SIG-M5 treated with dmso at 0.1 percent for 504 hours (cell line): Measurements from ENCODE around the gene OR1M1.

Experiments used
- DNase-seq: peaks from one replicate; lab custom pipeline; 2025; ENCODE audit not compliant: unreplicated experiment; lab: John Stamatoyannopoulos, UW

The OR1M1 gene

GRCh38 chr19:9073806-9074205 lies 13.1 kb upstream of the OR1M1 start:
- DNase-seq = no peak

DNA sequence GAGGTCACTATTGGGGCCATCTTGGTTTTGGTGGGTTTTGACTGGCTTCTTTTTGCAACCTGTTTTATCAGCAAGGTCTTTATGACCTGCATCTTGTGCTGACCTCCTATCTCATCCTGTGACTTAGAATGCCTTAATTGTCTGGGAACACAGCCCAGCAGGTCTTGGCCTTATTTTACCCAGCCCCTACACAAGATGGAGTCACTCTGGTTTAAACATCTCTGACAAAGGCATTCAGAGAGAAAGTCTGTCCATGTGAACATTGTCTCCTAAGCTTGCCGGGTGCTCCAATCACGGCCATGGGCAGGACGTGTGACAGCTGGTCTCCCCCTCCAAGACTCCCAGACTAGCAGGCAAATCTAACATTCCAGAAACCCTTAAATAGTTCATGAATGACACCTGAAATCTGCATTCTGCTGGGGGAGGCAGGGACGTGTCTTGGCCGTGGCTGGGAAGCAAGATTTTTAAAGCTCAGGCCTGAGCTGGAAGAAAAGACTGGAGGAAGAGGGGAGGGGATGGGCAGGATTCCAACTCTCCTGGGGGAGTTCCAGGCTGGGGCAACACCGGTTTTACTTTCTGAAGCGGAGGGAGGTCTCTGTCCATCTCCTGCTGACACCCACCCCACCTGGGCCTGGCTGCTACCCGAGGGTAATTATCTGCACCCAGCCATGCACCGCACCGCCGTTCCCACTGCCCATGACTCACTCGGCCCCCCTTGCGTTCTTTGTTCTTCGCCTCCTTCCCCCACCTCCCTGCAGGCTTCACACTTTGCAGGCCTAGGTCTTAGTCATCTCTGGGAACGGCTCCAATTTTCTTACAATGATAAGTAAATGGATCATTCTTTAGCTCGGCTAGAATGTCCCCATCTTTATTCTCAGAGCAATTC lies 11.6 kb upstream of the OR1M1 start:
- DNase-seq = peak; percentile 5

DNA sequence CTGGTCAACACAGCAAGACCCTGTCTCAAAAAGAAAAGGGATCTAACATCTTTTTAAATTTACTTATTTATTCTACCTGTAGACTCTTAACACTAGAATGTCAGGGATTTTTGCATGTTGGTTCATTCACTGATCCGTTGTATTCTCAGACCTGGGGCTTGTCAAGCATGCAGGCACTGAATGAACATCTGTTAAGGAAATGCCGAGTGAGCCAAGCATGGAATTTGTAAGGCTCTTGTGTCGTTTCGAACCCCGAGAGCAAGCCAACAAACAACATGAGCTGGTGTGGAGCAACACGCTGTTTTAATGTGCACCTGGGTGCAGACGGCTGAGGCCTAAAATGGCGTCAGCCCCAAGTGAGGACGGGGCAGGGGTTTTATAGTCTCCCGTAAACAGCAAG lies 10.0 kb upstream of the OR1M1 start:
- no peak for DNase-seq

GRCh38 chr19:9078651-9079050 lies 8.2 kb upstream of the OR1M1 start:
- DNase-seq = no peak

DNA sequence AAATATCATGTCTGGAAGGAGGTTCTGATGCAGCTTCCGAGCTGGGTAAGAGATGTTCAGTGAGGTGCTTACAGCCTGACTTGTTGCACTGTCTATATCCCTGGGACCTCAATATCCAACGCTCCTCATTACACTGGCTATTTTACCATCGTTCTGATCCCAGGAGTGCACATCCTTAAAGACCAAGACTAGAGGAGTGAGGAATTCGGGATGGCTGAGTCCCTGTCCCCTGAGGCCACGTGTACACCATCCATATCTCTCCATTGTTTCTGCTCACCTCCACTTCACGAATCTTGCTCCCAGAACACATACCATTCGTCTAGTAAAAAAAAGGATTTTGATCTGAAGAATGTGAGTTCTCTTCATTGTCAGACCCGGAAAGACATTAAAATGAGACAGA lies 20.5 kb downstream of the OR1M1 start, which contains the start of gene OR7G2:
OR7G2 (minus strand) TSS at position 101 of the 400 bp plus-strand sequence. CDS start 4,232 bp downstream, outside the sequence.
- no peak for DNase-seq

DNA sequence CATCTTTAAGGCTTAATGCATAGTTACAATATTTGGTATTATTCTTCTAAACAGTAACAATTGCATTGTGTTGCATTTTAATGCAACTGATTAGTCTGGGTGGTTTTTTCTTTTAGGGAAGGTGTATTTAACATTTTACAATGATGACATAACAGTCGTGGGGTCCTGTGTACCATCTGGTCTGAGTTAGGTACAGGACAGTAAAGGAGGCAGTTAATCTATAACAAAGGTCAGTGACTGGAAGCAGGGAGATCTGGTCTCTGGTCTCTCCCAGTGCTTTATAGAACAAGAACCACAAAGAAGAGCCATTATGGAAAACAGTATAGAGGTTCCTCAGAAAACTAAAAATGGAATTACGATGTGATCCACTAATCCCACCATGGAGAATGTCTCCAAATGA lies 23.1 kb downstream of the OR1M1 start:
- no peak for DNase-seq

GRCh38 chr19:9115307-9115813 lies 28.5 kb downstream of the OR1M1 start, which contains the start of gene OR7G1:
OR7G1 (minus strand) TSS chr19:9115763; CDS start chr19:9115763, 0 bp downstream.
- DNase-seq = no peak

- no peak for DNase-seq
These were observed 29.7 kb downstream of the OR1M1 start for GRCh38 chr19:9116547-9116946.

GRCh38 chr19:9126900-9127405 lies 40.1 kb downstream of the OR1M1 start, which contains the start of gene OR7G3:
OR7G3 (minus strand) TSS chr19:9126950; CDS start chr19:9126950, 0 bp downstream.
- DNase-seq = no peak

GRCh38 chr19:9128171-9128570 lies 41.3 kb downstream of the OR1M1 start:
- peak; percentile 11 for DNase-seq

DNA sequence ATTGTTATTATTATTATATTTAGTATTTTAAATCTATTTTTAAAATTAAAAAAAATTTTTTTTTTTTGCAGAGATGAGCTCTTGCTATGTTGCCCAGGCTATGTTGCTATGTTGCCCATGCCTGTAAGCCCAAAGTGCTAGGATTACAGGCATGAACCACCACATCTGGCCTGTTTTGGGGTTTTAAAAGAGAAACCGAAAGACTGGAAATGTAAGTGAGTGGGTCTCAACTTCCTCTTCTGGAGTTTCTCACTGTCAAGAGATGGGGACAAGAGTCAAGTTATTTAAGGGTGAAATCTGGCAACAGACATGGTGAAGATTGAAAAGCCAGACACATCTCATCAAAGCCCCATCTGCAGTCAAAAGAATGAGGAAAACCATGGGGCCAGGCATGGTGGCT lies 44.1 kb downstream of the OR1M1 start:
- peak; percentile 68 for DNase-seq

DNA sequence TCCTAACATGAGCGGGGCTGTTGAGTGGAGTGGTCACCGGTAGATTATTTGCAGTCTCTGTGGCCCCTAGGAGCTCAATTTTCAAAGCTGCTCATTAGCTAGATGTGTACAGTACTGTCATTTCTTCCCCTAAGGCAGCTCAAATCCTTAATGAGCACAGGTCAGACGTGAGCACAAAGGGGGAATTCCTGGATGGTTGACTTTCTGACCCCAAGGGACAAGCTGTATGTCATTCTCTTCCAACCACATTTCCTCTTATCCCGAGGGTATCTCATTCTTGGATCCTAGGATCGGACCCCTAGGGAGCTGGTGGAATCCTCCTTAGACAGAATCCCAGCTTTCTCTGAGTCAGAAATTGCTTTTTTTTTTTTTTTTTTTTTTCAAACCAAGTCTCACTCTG lies 45.6 kb downstream of the OR1M1 start:
- no peak for DNase-seq

- no peak for DNase-seq
These were observed 52.8 kb downstream of the OR1M1 start for GRCh38 chr19:9139609-9140158.

- DNase-seq = peak; percentile 88
These were observed 53.5 kb downstream of the OR1M1 start, which contains the start of gene ZNF317 for GRCh38 chr19:9140159-9140874. ZNF317 (plus strand) TSS chr19:9140397; CDS start chr19:9156017, 15,620 bp downstream.

GRCh38 chr19:9144920-9145319 lies 58.1 kb downstream of the OR1M1 start:
- DNase-seq = no peak
